Central memory CD4-positive, alpha-beta T cell (primary cell): Measurements from ENCODE around the gene CCR2.

Experiments
- DNase-seq: peaks from one replicate; pipeline ENCODE4 v3.0.0; 2022

Gene CCR2

DNA sequence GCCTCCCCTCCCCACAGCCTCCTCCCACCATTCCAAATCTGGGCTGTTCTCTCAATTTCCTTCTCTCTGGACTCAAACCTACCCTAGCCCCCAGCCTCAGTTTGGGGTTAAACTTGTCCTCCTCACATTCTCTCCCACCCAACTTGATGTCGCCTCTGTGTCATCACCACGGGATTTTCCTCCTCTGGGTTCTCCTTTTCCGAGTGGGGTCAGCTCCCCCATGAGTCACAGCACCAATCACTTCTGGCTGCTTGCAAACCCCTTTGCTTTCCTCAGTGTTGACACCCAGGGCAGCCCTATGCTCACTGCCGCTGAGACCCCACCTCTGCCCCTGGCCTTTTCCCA lies 52.5 kb downstream of the CCR2 start:
- DNase-seq, result no peak

DNA sequence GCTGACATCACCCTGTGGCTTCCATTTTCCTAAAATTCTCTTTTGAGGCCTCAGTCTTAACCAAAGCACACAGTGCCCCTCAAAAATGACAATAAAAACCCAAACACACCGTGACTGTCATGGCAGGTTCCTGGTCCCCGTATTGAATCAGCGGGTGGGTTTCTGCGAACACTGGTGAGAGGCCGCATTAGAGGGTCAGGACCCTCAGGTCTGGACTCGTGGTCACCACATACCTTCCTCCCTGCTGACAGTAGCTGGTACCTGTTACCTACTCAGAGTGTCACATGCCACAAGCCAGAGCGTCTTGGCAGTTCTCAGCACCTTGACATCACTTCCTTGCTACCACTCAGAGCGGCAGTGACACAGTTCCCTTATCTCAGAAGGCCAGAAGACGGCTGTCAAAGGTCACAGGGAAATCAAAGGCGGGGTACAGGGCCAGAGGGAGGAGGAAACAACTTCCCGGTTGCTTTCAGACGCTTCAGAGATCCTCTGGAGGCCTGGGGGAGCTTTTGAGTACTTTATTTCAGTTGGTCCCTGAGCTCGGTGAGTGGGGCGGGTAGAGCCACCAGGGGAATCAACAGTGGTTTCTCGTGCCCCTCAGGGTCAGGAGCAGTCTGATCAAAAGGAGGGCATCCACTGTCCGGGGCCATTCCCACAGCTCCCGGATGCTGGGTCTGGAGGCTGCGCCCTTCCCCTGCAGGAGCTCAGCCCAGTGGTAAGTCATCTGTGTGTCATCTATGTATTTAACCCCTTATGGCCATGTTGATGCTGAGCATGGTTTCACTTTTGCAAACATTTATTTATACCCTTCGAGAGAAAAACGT lies 53.1 kb downstream of the CCR2 start, which contains the start of the genes CCR5AS and CCRL2:
TSS of gene CCR5AS (minus strand) at position 279 of the 824 bp plus-strand sequence.
TSS of gene CCRL2 (plus strand) at position 472 of the 824 bp plus-strand sequence. CDS start 821 bp downstream, outside the sequence.
- peak; percentile 23 for DNase-seq

DNA sequence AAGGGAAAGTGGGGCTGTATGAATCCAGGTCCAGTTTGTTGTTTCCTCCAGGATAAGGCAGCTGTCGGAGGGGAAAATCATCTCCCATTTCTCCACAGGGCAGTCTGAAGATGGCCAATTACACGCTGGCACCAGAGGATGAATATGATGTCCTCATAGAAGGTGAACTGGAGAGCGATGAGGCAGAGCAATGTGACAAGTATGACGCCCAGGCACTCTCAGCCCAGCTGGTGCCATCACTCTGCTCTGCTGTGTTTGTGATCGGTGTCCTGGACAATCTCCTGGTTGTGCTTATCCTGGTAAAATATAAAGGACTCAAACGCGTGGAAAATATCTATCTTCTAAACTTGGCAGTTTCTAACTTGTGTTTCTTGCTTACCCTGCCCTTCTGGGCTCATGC lies 54.1 kb downstream of the CCR2 start:
- no peak for DNase-seq

DNA sequence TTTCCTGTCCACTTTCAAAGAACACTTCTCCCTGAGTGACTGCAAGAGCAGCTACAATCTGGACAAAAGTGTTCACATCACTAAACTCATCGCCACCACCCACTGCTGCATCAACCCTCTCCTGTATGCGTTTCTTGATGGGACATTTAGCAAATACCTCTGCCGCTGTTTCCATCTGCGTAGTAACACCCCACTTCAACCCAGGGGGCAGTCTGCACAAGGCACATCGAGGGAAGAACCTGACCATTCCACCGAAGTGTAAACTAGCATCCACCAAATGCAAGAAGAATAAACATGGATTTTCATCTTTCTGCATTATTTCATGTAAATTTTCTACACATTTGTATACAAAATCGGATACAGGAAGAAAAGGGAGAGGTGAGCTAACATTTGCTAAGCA lies 54.9 kb downstream of the CCR2 start:
- DNase-seq, result no peak

DNA sequence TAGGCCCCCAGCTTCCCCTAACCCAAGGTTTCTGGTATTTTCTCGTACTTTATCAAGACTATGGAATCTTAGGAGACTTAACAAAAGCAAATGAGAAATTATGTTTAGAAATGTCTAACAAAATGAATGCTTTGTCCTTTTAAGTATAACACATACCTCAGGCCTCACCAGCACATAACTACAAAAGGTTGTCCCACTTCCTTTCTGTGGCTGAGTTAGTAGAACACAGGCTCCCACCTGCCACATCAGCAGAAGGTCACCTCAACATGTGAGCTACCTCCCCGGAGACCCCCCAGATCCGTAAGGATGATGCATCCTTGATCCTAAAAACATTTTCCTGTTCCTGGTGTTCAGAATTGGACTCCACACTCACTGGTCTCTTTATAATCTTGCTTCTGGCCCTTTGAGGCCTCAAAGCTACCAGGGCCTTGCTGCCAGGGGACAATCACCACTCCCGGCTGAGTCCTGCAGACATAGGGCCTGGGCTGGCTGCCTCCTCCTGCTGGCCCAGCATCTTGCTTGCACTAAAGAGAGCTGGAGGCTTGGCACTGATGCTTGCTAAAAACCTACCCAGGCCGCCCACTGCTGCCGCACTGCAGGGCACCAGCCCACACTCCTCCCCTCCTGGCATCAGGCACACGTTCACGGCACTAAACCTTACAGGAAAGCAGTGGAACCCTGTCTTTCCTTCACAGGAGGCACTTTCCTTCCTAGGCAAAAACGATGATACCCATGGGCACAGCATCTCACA lies 56.0 kb downstream of the CCR2 start:
- no peak for DNase-seq
